Upper lobe of left lung (tissue), 6 donors: Measurements from ENCODE around the gene CLGN. TPM values are rescaled to one million over a fixed set of nuclear protein-coding genes. Genes with fewer than 3 reads are reported as not detected.

Experiments used
- ATAC-seq, 2 donors: fragments of 200-7000 bp; cut with Tn5 transposase; one replicate each; pipeline ENCODE4 v1.9.1; 2022; ENCODE audit warnings: mild to moderate bottlenecking in 2 of 2, moderate library complexity in 2 of 2; ENCODE audit not compliant: low FRiP score in 2 of 2
- DNase-seq, 2 donors: peaks; one replicate each; pipeline ENCODE4 v3.0.0-alpha.2; 2019 to 2020
- H3K27ac ChIP-seq, 4 donors: fragments of 200-600 bp; sonication (generic); one replicate each; pipeline ENCODE4 v1.5.1; 2016 to 2019
- H3K27me3 ChIP-seq, 4 donors: fragments of 200-600 bp; sonication (generic); one replicate each; pipeline ENCODE4 v1.5.1; 2017 to 2019
- H3K36me3 ChIP-seq, 4 donors: fragments of 200-600 bp; sonication (generic); one replicate each; pipeline ENCODE4 v1.5.1; 2016 to 2019
- H3K4me1 ChIP-seq, 4 donors: fragments of 200-600 bp; sonication (generic); one replicate each; pipeline ENCODE4 v1.5.1; 2018 to 2019
- H3K4me3 ChIP-seq, 4 donors: fragments of 200-600 bp; sonication (generic); one replicate each; pipeline ENCODE4 v1.5.1; 2017 to 2019; ENCODE audit warnings: mild to moderate bottlenecking in 2 of 4, moderate library complexity in 1 of 4
- H3K9me3 ChIP-seq, 4 donors: fragments of 200-600 bp; sonication (generic); one replicate each; pipeline ENCODE4 v1.5.1; 2018 to 2019
- CTCF ChIP-seq, 6 experiments: fragments of 450-650 bp in 4 of 6; fragments of 200-600 bp in 2 of 6; sonication (generic) in 2 of 6; IDR thresholded peaks; one replicate each; pipeline ENCODE4 v1.5.1; 2016 to 2019; ENCODE audit warnings: antibody characterized with exemption in 6 of 6
- EP300 ChIP-seq, 4 donors: sonication (generic); formaldehyde crosslinking; IDR thresholded peaks; one replicate each; pipeline ENCODE4 v1.5.1; 2017; ENCODE audit warnings: antibody characterized with exemption in 4 of 4, control low read depth in 2 of 4
- POLR2A ChIP-seq, 4 donors: fragments of 450-650 bp; IDR thresholded peaks; one replicate each; pipeline ENCODE4 v1.5.1; 2016 to 2017; ENCODE audit warnings: antibody characterized with exemption in 4 of 4, mild to moderate bottlenecking in 2 of 4
- POLR2AphosphoS5 ChIP-seq, 2 donors: sonication (generic); formaldehyde crosslinking; IDR thresholded peaks; one replicate each; pipeline ENCODE4 v1.5.1; 2017; ENCODE audit warnings: antibody characterized with exemption in 2 of 2
- WGBS, 2 donors: methylation state at CpG; one replicate each; pipeline ENCODE4 v1.1.5; 2017 to 2018; 5-methylcytosine and 5-hydroxymethylcytosine counted together
- total RNA-seq, 6 donors: library from RNA; depleted of rRNA in 4 of 6; stranded (reverse); fragments of >200 nt in 4 of 6; gene quantifications; one replicate each; pipeline versions ENCODE4 v1.1.0 to v1.2.1, GENCODE V29; 2016 to 2021
- donor health status: DM: no; HTN: no; CAD: no; lungs with moderate emphysema.
- donor health status: DM: no; HTN: yes; CAD: no; lungs with severe emphysema.

The CLGN gene
- total RNA-seq, 6 donors from 2014 or later, result 0.20 to 2.9 (median 0.47) TPM; not detected in 2

GRCh38 chr4:140382732-140383131 lies 44.7 kb downstream of the CLGN start:
- H3K27ac ChIP-seq, result no peak overlapping the region
- DNase-seq, result no peak
- ATAC-seq, result no peak
- TF ChIP-seq POLR2AphosphoS5 (IDR thresholded peaks at IDR 0.05) (no peak), EP300 (IDR thresholded peaks at IDR 0.05) (no peak), POLR2A (IDR thresholded peaks at IDR 0.05) (no peak), CTCF (IDR thresholded peaks at IDR 0.05) (no peak)
- H3K4me3 ChIP-seq, result no peak overlapping the region
- H3K4me1 ChIP-seq, result peaks cover 0 to 3% (median 0%) of the 10 kb centered on the region in 4 donors
- H3K36me3 ChIP-seq, result peaks cover 0 to 28% (median 0%) of the 10 kb centered on the region in 4 donors
- H3K27me3 ChIP-seq, result no peaks in the 10 kb centered on the region
- H3K9me3 ChIP-seq, result no peaks in the 10 kb centered on the region

GRCh38 chr4:140374130-140374477 lies 53.3 kb downstream of the CLGN start:
- H3K36me3 ChIP-seq, result peaks cover 0 to under 1% (median 0%) of the 10 kb centered on the region in 4 donors
- H3K27me3 ChIP-seq, result no peaks in the 10 kb centered on the region
- H3K27ac ChIP-seq, result peak overlapping the region; percentile 72 to 88 (median 88)
- ATAC-seq (no peak), DNase-seq (no peak)
- peak overlapping the region; percentile 67 to 92 (median 75) for H3K4me3 ChIP-seq
- TF ChIP-seq POLR2AphosphoS5 (IDR thresholded peaks at IDR 0.05) (no peak), POLR2A (IDR thresholded peaks at IDR 0.05) (no peak)
- peaks cover 13 to 41% (median 17%) of the 10 kb centered on the region in 4 donors for H3K4me1 ChIP-seq
- no peaks in the 10 kb centered on the region for H3K9me3 ChIP-seq
- 8 to 13% methylated on average over 8 of the region's 8 CpGs for WGBS, 2 donors

- DNase-seq, result peak; percentile 97 to 99
- Histone ChIP-seq H3K9me3 (no peaks in the 10 kb centered on the region), H3K27ac (peak within 1 kb of the TSS; percentile 78 to 88 (median 88)), H3K36me3 (no peaks in the 10 kb centered on the region), H3K27me3 (no peaks in the 10 kb centered on the region), H3K4me3 (peak within 1 kb of the TSS; percentile 67 to 92 (median 75)), H3K4me1 (peaks cover 13 to 41% (median 16%) of the 10 kb centered on the region in 4 donors)
- TF ChIP-seq POLR2AphosphoS5 (IDR thresholded peaks at IDR 0.05), result peak; percentile 54 to 75
- no peak for TF ChIP-seq EP300 (IDR thresholded peaks at IDR 0.05)
- peak in 3 of 4 donors; percentile 52 to 74 (median 63) for TF ChIP-seq POLR2A (IDR thresholded peaks at IDR 0.05)
- peak in 1 of 6 experiments; percentile 18 for TF ChIP-seq CTCF (IDR thresholded peaks at IDR 0.05)
- peak; percentile 99 to 100 for ATAC-seq
- 1 to 3% methylated on average over 11 to 42 of the region's 63 CpGs for WGBS, 2 donors
These were observed 53.9 kb downstream of the CLGN start, which contains the start of gene SCOC for GRCh38 chr4:140373328-140374129. SCOC (plus strand) TSS chr4:140373646; CDS start chr4:140379171, 5,525 bp downstream.

- Histone ChIP-seq H3K9me3 (no peaks in the 10 kb centered on the region), H3K27me3 (no peaks in the 10 kb centered on the region), H3K27ac (peak overlapping the region; percentile 78 to 88 (median 88)), H3K4me1 (peaks cover 13 to 41% (median 16%) of the 10 kb centered on the region in 4 donors), H3K36me3 (no peaks in the 10 kb centered on the region), H3K4me3 (peak overlapping the region; percentile 67 to 92 (median 70))
- TF ChIP-seq EP300 (IDR thresholded peaks at IDR 0.05) (no peak), POLR2AphosphoS5 (IDR thresholded peaks at IDR 0.05) (no peak), POLR2A (IDR thresholded peaks at IDR 0.05) (peak in 1 of 4 donors; percentile 15), CTCF (IDR thresholded peaks at IDR 0.05) (peak in 5 of 6 experiments; percentile 29 to 59 (median 38))
- ATAC-seq (peak; percentile 36 to 53), DNase-seq (no peak)
- 3% methylated on average over 21 of the region's 21 CpGs for WGBS, 2 donors
These were observed 54.6 kb downstream of the CLGN start for GRCh38 chr4:140372751-140373327.

GRCh38 chr4:140368686-140369085 lies 58.8 kb downstream of the CLGN start:
- DNase-seq (no peak), ATAC-seq (no peak)
- no peaks in the 10 kb centered on the region for H3K27me3 ChIP-seq
- H3K4me1 ChIP-seq, result peaks cover 0 to 9% (median 4%) of the 10 kb centered on the region in 4 donors
- H3K4me3 ChIP-seq, result no peak overlapping the region
- no peak for TF ChIP-seq CTCF (IDR thresholded peaks at IDR 0.05)
- no peak for TF ChIP-seq EP300 (IDR thresholded peaks at IDR 0.05)
- WGBS, 2 donors, result 83 to 84% methylated on average over 3 of the region's 3 CpGs
- no peaks in the 10 kb centered on the region for H3K36me3 ChIP-seq
- H3K27ac ChIP-seq, result no peak overlapping the region
- no peaks in the 10 kb centered on the region for H3K9me3 ChIP-seq
